ENCODE results near the gene TESPA1.
"Not testable (repeated sequence)": the region's sequence is repeated elsewhere in the genome, so short reads cannot be mapped to it uniquely, and the experiment has no call there.

The TESPA1 gene

GRCh38 chr12:54984658-54985376 lies at the start of gene TESPA1:
TSS of gene TESPA1 (minus strand) at chr12:54984762. CDS start at chr12:54974562, 10,200 bp downstream.
- no peak for DNase-seq (ENCODE audit: low spot score)

- DNase-seq (ENCODE audit: low spot score): no peak
Measured at GRCh38 chr12:55034218-55034617, 49.7 kb upstream of the TESPA1 start.

GRCh38 chr12:55025508-55025907 lies 40.9 kb upstream of the TESPA1 start:
- DNase-seq (ENCODE audit: low spot score): no peak

- DNase-seq (ENCODE audit: low spot score): no peak
Measured at GRCh38 chr12:55024575-55024974, 40.0 kb upstream of the TESPA1 start.

GRCh38 chr12:55019784-55020183 lies 35.2 kb upstream of the TESPA1 start, which contains the start of gene NEUROD4:
TSS of gene NEUROD4 (plus strand) at chr12:55019974. CDS start at chr12:55026440, 6,466 bp downstream.
- DNase-seq (ENCODE audit: low spot score): peak; percentile 19

- no peak for DNase-seq (ENCODE audit: low spot score)
Measured at GRCh38 chr12:55017416-55017925, 32.9 kb upstream of the TESPA1 start.

- DNase-seq (ENCODE audit: low spot score): no peak
Measured at GRCh38 chr12:55008944-55009585, 24.5 kb upstream of the TESPA1 start.

- no peak for DNase-seq (ENCODE audit: low spot score)
Measured at GRCh38 chr12:55002355-55002754, 17.8 kb upstream of the TESPA1 start.

- no peak for DNase-seq (ENCODE audit: low spot score)
Measured at GRCh38 chr12:55001198-55001868, 16.8 kb upstream of the TESPA1 start.

GRCh38 chr12:54998958-54999510 lies 14.5 kb upstream of the TESPA1 start:
- DNase-seq (ENCODE audit: low spot score): no peak

- DNase-seq (ENCODE audit: low spot score): no peak
Measured at GRCh38 chr12:54997929-54998522, 13.5 kb upstream of the TESPA1 start.

GRCh38 chr12:54996205-54996604 lies 11.6 kb upstream of the TESPA1 start:
- DNase-seq (ENCODE audit: low spot score): no peak

GRCh38 chr12:54993181-54993835 lies 8.7 kb upstream of the TESPA1 start:
- DNase-seq (ENCODE audit: low spot score): peak; percentile 45

GRCh38 chr12:54991991-54992375 lies 7.4 kb upstream of the TESPA1 start:
- no peak for DNase-seq (ENCODE audit: low spot score)

- DNase-seq (ENCODE audit: low spot score): no peak
Measured at GRCh38 chr12:54991161-54991990, 6.8 kb upstream of the TESPA1 start.

- DNase-seq (ENCODE audit: low spot score): no peak
Measured at GRCh38 chr12:54989829-54990228, 5.3 kb upstream of the TESPA1 start.

GRCh38 chr12:54988402-54989054 lies 4.0 kb upstream of the TESPA1 start:
- DNase-seq (ENCODE audit: low spot score): no peak

- DNase-seq (ENCODE audit: low spot score): no peak
Measured at GRCh38 chr12:54987611-54988231, 3.2 kb upstream of the TESPA1 start.

GRCh38 chr12:54986773-54987172 lies 2.2 kb upstream of the TESPA1 start:
- DNase-seq (ENCODE audit: low spot score): not testable (repeated sequence)

All from HuH-7.5 (cell line).